SU-DHL-6 (cell line): ENCODE results near the gene AGO1.

Source experiments
- CTCF ChIP-seq: fragments of 200-600 bp; sonication (generic); IDR thresholded peaks from one replicate; pipeline ENCODE4 v1.5.1; 2017; ENCODE audit warnings: antibody characterized with exemption, mild to moderate bottlenecking, low read length, moderate library complexity; ENCODE audit not compliant: insufficient read depth, poor library complexity, severe bottlenecking
- EZH2phosphoT487 ChIP-seq: fragments of 200-600 bp; sonication (generic), shearing (Covaris generic); conservative IDR thresholded peaks from 2 replicates; pipeline ENCODE4 v1.6.1; 2018; ENCODE audit warnings: mild to moderate bottlenecking, antibody characterized with exemption, low read length, moderate library complexity, mixed read lengths

GRCh38 chr1:35833395-35833794, 49.6 kb upstream of the AGO1 start:
- no peak for TF ChIP-seq CTCF
- no peak for TF ChIP-seq EZH2phosphoT487
